OCI-LY1 (cell line): ENCODE measurements around the gene PARD3B.

ENCODE experiments used
- EZH2 ChIP-seq: fragments of 200-600 bp; sonication (generic), shearing (Covaris generic); IDR thresholded peaks from 2 replicates; pipeline ENCODE4 v1.8.0; 2017; ENCODE audit warnings: borderline replicate concordance, mixed run types, mild to moderate bottlenecking, antibody characterized with exemption, low read length, moderate library complexity, mixed read lengths
- TF ChIP-seq, protein P1 (sequence below): fragments of 200-600 bp; sonication (generic), shearing (Covaris generic); IDR thresholded peaks from 2 replicates; pipeline ENCODE4 v1.5.1; 2017; ENCODE audit warnings: mild to moderate bottlenecking, antibody characterized with exemption, low read length, moderate library complexity, mixed read lengths

GRCh38 chr2:204750389-204750788 is 205.1 kb downstream of the PARD3B start:
- TF ChIP-seq, protein P1, sequence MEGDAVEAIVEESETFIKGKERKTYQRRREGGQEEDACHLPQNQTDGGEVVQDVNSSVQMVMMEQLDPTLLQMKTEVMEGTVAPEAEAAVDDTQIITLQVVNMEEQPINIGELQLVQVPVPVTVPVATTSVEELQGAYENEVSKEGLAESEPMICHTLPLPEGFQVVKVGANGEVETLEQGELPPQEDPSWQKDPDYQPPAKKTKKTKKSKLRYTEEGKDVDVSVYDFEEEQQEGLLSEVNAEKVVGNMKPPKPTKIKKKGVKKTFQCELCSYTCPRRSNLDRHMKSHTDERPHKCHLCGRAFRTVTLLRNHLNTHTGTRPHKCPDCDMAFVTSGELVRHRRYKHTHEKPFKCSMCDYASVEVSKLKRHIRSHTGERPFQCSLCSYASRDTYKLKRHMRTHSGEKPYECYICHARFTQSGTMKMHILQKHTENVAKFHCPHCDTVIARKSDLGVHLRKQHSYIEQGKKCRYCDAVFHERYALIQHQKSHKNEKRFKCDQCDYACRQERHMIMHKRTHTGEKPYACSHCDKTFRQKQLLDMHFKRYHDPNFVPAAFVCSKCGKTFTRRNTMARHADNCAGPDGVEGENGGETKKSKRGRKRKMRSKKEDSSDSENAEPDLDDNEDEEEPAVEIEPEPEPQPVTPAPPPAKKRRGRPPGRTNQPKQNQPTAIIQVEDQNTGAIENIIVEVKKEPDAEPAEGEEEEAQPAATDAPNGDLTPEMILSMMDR: no peak
- no peak for TF ChIP-seq EZH2
